ENCODE measurements around the gene NEK1. TPM values are rescaled to one million over a fixed set of nuclear protein-coding genes. Genes with fewer than 3 reads are reported as not detected.

The NEK1 gene
- total RNA-seq, 5 donors from 2014 or later (not counting 1 experiment from before 2014, with no cell fraction given): 13.4 to 21.9 (median 19.5) TPM

GRCh38 chr4:169650227-169650936 lies 38.0 kb upstream of the NEK1 start:
- H3K27ac ChIP-seq (ENCODE audit: low read length): no peak overlapping the region
- peaks cover 27% of the 10 kb centered on the region for H3K36me3 Mint-ChIP-seq
- H3K27me3 ChIP-seq (replicated peaks in 1 of 2; ENCODE audit: control insufficient read depth in 2 of 2, extremely low read depth in 1 of 2, insufficient read depth in 2 of 2, low read length in 1 of 2): no peaks in the 10 kb centered on the region
- no peak overlapping the region for H3K4me3 ChIP-seq (ENCODE audit: control insufficient read depth in 1 of 2, extremely low read depth in 1 of 2, low read length in 1 of 2)
- no CpG with 5 or more reads among the region's 3 CpGs for WGBS (ENCODE audit: insufficient coverage)
- H3K4me3 Mint-ChIP-seq: no peak overlapping the region
- no peaks in the 10 kb centered on the region for H3K27me3 Mint-ChIP-seq
- ATAC-seq (replicated peaks in 1 of 4): no peak
- CTCF ChIA-PET: interaction anchor here (0.6 to 1.1 kb wide), 4 partner anchors 9 to 1010 kb away, joined by 3 to 4 read pairs (median 4); no protein-coding TSS in a partner anchor
- POLR2A ChIA-PET: interaction anchor here in 1 of 2 donors (0.6 kb wide), 1 partner anchor 16 kb away, joined by 3 read pairs; no protein-coding TSS in a partner anchor
- no peak overlapping the region for H3K27ac Mint-ChIP-seq
- no peak for DNase-seq
- peaks cover 2 to 4% of the 10 kb centered on the region in 2 donors for H3K36me3 ChIP-seq (ENCODE audit: control insufficient read depth in 2 of 2, extremely low read depth in 1 of 2, insufficient read depth in 1 of 2, low read length in 1 of 2)
- H3K4me1 ChIP-seq (ENCODE audit: control insufficient read depth in 1 of 2, extremely low read depth in 1 of 2, insufficient read depth in 2 of 2, low read length in 2 of 2): no peaks in the 10 kb centered on the region
- H3K9me3 ChIP-seq: no peaks in the 10 kb centered on the region
- H3K4me1 Mint-ChIP-seq: peaks cover 28 to 35% (median 34%) of the 10 kb centered on the region in 3 donors
- no peaks in the 10 kb centered on the region for H3K9me3 Mint-ChIP-seq

GRCh38 chr4:169649545-169650226 lies 37.3 kb upstream of the NEK1 start:
- peaks cover 27% of the 10 kb centered on the region for H3K36me3 Mint-ChIP-seq
- Histone ChIP-seq H3K9me3 (no peaks in the 10 kb centered on the region), H3K27me3 (replicated peaks in 1 of 2; ENCODE audit: control insufficient read depth in 2 of 2, extremely low read depth in 1 of 2, insufficient read depth in 2 of 2, low read length in 1 of 2) (no peaks in the 10 kb centered on the region), H3K4me1 (ENCODE audit: control insufficient read depth in 1 of 2, extremely low read depth in 1 of 2, insufficient read depth in 2 of 2, low read length in 2 of 2) (no peaks in the 10 kb centered on the region), H3K4me3 (ENCODE audit: control insufficient read depth in 1 of 2, extremely low read depth in 1 of 2, low read length in 1 of 2) (no peak overlapping the region), H3K36me3 (ENCODE audit: control insufficient read depth in 2 of 2, extremely low read depth in 1 of 2, insufficient read depth in 1 of 2, low read length in 1 of 2) (peaks cover 0 to 11% of the 10 kb centered on the region in 2 donors), H3K27ac (ENCODE audit: low read length) (no peak overlapping the region)
- no peak overlapping the region for H3K27ac Mint-ChIP-seq
- ATAC-seq (replicated peaks in 1 of 4) (no peak), DNase-seq (no peak)
- CTCF ChIA-PET: interaction anchor here (0.6 to 1.1 kb wide), 4 partner anchors 10 to 394 kb away, joined by 3 to 9 read pairs (median 4); no protein-coding TSS in a partner anchor
- POLR2A ChIA-PET: no interaction called here
- WGBS (ENCODE audit: insufficient coverage): 96% methylated on average over 7 of the region's 7 CpGs
- no peak overlapping the region for H3K4me3 Mint-ChIP-seq
- no peaks in the 10 kb centered on the region for H3K9me3 Mint-ChIP-seq
- no peaks in the 10 kb centered on the region for H3K27me3 Mint-ChIP-seq
- peaks cover 28 to 35% (median 34%) of the 10 kb centered on the region in 3 donors for H3K4me1 Mint-ChIP-seq

GRCh38 chr4:169645627-169646026 lies 33.2 kb upstream of the NEK1 start:
- H3K9me3 Mint-ChIP-seq: no peaks in the 10 kb centered on the region

GRCh38 chr4:169644802-169645201 lies 32.4 kb upstream of the NEK1 start:
- DNase-seq (no peak), ATAC-seq (replicated peaks in 1 of 4) (no peak)
- H3K9me3 Mint-ChIP-seq: no peaks in the 10 kb centered on the region
- peaks cover 3 to 21% of the 10 kb centered on the region in 2 donors for H3K36me3 ChIP-seq (ENCODE audit: control insufficient read depth in 2 of 2, extremely low read depth in 1 of 2, insufficient read depth in 1 of 2, low read length in 1 of 2)
- peaks cover 5 to 9% (median 6%) of the 10 kb centered on the region in 3 donors for H3K4me1 Mint-ChIP-seq
- POLR2A ChIA-PET: no interaction called here
- H3K27ac ChIP-seq (ENCODE audit: low read length): no peak overlapping the region
- H3K27me3 Mint-ChIP-seq: no peaks in the 10 kb centered on the region
- no peak overlapping the region for H3K4me3 ChIP-seq (ENCODE audit: control insufficient read depth in 1 of 2, extremely low read depth in 1 of 2, low read length in 1 of 2)
- CTCF ChIA-PET: interaction anchor here in 1 of 2 donors (0.5 kb wide), 1 partner anchor 87 kb away, joined by 6 read pairs; no protein-coding TSS in a partner anchor
- no peak overlapping the region for H3K27ac Mint-ChIP-seq
- H3K9me3 ChIP-seq: no peaks in the 10 kb centered on the region
- no peaks in the 10 kb centered on the region for H3K27me3 ChIP-seq (replicated peaks in 1 of 2; ENCODE audit: control insufficient read depth in 2 of 2, extremely low read depth in 1 of 2, insufficient read depth in 2 of 2, low read length in 1 of 2)
- H3K4me3 Mint-ChIP-seq: no peak overlapping the region
- H3K36me3 Mint-ChIP-seq: peaks cover 42% of the 10 kb centered on the region
- H3K4me1 ChIP-seq (ENCODE audit: control insufficient read depth in 1 of 2, extremely low read depth in 1 of 2, insufficient read depth in 2 of 2, low read length in 2 of 2): no peaks in the 10 kb centered on the region
- WGBS (ENCODE audit: insufficient coverage): no CpG with 5 or more reads among the region's 7 CpGs

More at GRCh38 chr4:169645627-169646026, 33.2 kb upstream of the NEK1 start:
- Histone ChIP-seq H3K4me3 (ENCODE audit: control insufficient read depth in 1 of 2, extremely low read depth in 1 of 2, low read length in 1 of 2) (no peak overlapping the region), H3K36me3 (ENCODE audit: control insufficient read depth in 2 of 2, extremely low read depth in 1 of 2, insufficient read depth in 1 of 2, low read length in 1 of 2) (peaks cover 3 to 21% of the 10 kb centered on the region in 2 donors), H3K9me3 (no peaks in the 10 kb centered on the region), H3K27me3 (replicated peaks in 1 of 2; ENCODE audit: control insufficient read depth in 2 of 2, extremely low read depth in 1 of 2, insufficient read depth in 2 of 2, low read length in 1 of 2) (no peaks in the 10 kb centered on the region), H3K4me1 (ENCODE audit: control insufficient read depth in 1 of 2, extremely low read depth in 1 of 2, insufficient read depth in 2 of 2, low read length in 2 of 2) (no peaks in the 10 kb centered on the region), H3K27ac (ENCODE audit: low read length) (no peak overlapping the region)
- Mint-ChIP-seq H3K27ac (no peak overlapping the region), H3K27me3 (no peaks in the 10 kb centered on the region), H3K4me3 (no peak overlapping the region), H3K36me3 (peaks cover 35% of the 10 kb centered on the region), H3K4me1 (peaks cover 8 to 12% (median 12%) of the 10 kb centered on the region in 3 donors)
- ChIA-PET POLR2A (interaction anchor here in 1 of 2 donors (0.5 kb wide), 1 partner anchor 30 kb away, joined by 3 read pairs; no protein-coding TSS in a partner anchor), CTCF (no interaction called here)
- WGBS (ENCODE audit: insufficient coverage): no CpG with 5 or more reads among the region's 1 CpG
- DNase-seq: no peak
- ATAC-seq (replicated peaks in 1 of 4): no peak

- ChIA-PET CTCF (interaction anchor here in 1 of 2 donors (0.6 kb wide), 1 partner anchor 50 kb away, joined by 3 read pairs; no protein-coding TSS in a partner anchor), POLR2A (no interaction called here)
- H3K27me3 ChIP-seq (replicated peaks in 1 of 2; ENCODE audit: control insufficient read depth in 2 of 2, extremely low read depth in 1 of 2, insufficient read depth in 2 of 2, low read length in 1 of 2): no peaks in the 10 kb centered on the region
- no peak overlapping the region for H3K4me3 Mint-ChIP-seq
- no peaks in the 10 kb centered on the region for H3K9me3 ChIP-seq
- ATAC-seq (replicated peaks in 1 of 4) (no peak), DNase-seq (no peak)
- no peak overlapping the region for H3K27ac ChIP-seq (ENCODE audit: low read length)
- peaks cover 4 to 14% (median 7%) of the 10 kb centered on the region in 3 donors for H3K4me1 Mint-ChIP-seq
- H3K36me3 Mint-ChIP-seq: peaks cover 65% of the 10 kb centered on the region
- H3K36me3 ChIP-seq (ENCODE audit: control insufficient read depth in 2 of 2, extremely low read depth in 1 of 2, insufficient read depth in 1 of 2, low read length in 1 of 2): peaks cover 3 to 26% of the 10 kb centered on the region in 2 donors
- H3K4me1 ChIP-seq (ENCODE audit: control insufficient read depth in 1 of 2, extremely low read depth in 1 of 2, insufficient read depth in 2 of 2, low read length in 2 of 2): no peaks in the 10 kb centered on the region
- H3K27me3 Mint-ChIP-seq: no peaks in the 10 kb centered on the region
- no peak overlapping the region for H3K27ac Mint-ChIP-seq
- no peaks in the 10 kb centered on the region for H3K9me3 Mint-ChIP-seq
- H3K4me3 ChIP-seq (ENCODE audit: control insufficient read depth in 1 of 2, extremely low read depth in 1 of 2, low read length in 1 of 2): no peak overlapping the region
Observed at GRCh38 chr4:169640261-169640870, 28.0 kb upstream of the NEK1 start.

- no peaks in the 10 kb centered on the region for H3K27me3 ChIP-seq (replicated peaks in 1 of 2; ENCODE audit: control insufficient read depth in 2 of 2, extremely low read depth in 1 of 2, insufficient read depth in 2 of 2, low read length in 1 of 2)
- no peaks in the 10 kb centered on the region for H3K9me3 Mint-ChIP-seq
- CTCF ChIA-PET: no interaction called here
- no peak overlapping the region for H3K4me3 ChIP-seq (ENCODE audit: control insufficient read depth in 1 of 2, extremely low read depth in 1 of 2, low read length in 1 of 2)
- peaks cover 23 to 29% (median 27%) of the 10 kb centered on the region in 3 donors for H3K4me1 Mint-ChIP-seq
- DNase-seq (no peak), ATAC-seq (replicated peaks in 1 of 4) (no peak)
- 100% methylated on average over 1 of the region's 1 CpG for WGBS (ENCODE audit: insufficient coverage)
- POLR2A ChIA-PET: interaction anchor here in 1 of 2 donors (0.6 kb wide), 2 partner anchors 16 to 24 kb away, joined by 3 to 4 read pairs; no protein-coding TSS in a partner anchor
- peaks cover 0 to 9% of the 10 kb centered on the region in 2 donors for H3K36me3 ChIP-seq (ENCODE audit: control insufficient read depth in 2 of 2, extremely low read depth in 1 of 2, insufficient read depth in 1 of 2, low read length in 1 of 2)
- H3K27me3 Mint-ChIP-seq: no peaks in the 10 kb centered on the region
- H3K36me3 Mint-ChIP-seq: peaks cover 49% of the 10 kb centered on the region
- H3K27ac Mint-ChIP-seq: no peak overlapping the region
- no peak overlapping the region for H3K4me3 Mint-ChIP-seq
- no peaks in the 10 kb centered on the region for H3K9me3 ChIP-seq
- H3K4me1 ChIP-seq (ENCODE audit: control insufficient read depth in 1 of 2, extremely low read depth in 1 of 2, insufficient read depth in 2 of 2, low read length in 2 of 2): no peaks in the 10 kb centered on the region
- no peak overlapping the region for H3K27ac ChIP-seq (ENCODE audit: low read length)
Observed at GRCh38 chr4:169634975-169635374, 22.6 kb upstream of the NEK1 start.
